ENCODE data around the gene MITF.

DNA sequence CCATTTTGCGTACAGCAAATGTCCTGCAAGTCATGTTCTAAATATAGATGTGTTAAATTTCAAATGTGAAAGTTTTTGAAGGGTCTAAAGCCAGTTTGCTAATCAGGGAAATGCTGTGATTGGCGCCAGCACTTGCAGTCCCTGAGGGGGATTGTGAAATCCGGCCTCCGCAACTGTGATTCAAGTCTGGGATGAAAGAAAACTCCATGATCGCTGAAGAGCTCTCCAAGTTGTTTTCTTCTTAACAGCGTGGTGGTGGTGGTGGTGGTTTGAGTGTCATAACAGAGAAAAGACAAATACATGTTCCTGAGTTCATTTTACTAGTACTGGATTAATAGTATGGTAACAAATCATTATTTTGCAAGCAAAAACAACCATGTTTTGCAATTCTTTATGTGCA lies 51.8 kb downstream of the MITF start:
- TF ChIP-seq POLR2A (IDR thresholded peaks at IDR 0.05): no peak
- TF ChIP-seq, protein P1, sequence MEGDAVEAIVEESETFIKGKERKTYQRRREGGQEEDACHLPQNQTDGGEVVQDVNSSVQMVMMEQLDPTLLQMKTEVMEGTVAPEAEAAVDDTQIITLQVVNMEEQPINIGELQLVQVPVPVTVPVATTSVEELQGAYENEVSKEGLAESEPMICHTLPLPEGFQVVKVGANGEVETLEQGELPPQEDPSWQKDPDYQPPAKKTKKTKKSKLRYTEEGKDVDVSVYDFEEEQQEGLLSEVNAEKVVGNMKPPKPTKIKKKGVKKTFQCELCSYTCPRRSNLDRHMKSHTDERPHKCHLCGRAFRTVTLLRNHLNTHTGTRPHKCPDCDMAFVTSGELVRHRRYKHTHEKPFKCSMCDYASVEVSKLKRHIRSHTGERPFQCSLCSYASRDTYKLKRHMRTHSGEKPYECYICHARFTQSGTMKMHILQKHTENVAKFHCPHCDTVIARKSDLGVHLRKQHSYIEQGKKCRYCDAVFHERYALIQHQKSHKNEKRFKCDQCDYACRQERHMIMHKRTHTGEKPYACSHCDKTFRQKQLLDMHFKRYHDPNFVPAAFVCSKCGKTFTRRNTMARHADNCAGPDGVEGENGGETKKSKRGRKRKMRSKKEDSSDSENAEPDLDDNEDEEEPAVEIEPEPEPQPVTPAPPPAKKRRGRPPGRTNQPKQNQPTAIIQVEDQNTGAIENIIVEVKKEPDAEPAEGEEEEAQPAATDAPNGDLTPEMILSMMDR (IDR thresholded peaks at IDR 0.05): no peak
